ENCODE results near the gene CCDC191. TPM values are rescaled to one million over a fixed set of nuclear protein-coding genes. Genes with fewer than 3 reads are reported as not detected.

Gene CCDC191
- total RNA-seq, 3 donors from 2014 or later: 4.3 to 13.2 (median 10.8) TPM

DNA sequence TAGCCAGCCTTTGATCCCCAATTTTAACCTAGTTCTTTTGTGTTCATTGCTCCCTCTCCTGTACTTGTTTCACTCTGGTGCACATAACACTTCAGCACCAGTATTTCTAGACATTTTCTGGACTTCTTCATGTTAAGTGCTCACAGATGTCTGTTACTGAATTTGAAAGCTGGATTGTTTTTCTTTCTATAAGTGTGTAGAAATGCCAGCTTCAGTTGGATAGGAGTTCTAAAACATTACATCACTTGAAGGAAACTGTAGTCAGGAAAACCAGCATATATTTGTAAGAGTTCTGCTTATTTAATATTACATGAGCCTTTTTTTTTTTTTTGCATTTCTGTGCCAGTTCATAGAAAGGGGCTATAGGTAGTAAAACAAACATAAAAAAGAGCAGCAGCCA is 21.8 kb upstream of the CCDC191 start:
- H3K4me1 ChIP-seq: no peaks in the 10 kb centered on the region
- H3K27me3 ChIP-seq: no peaks in the 10 kb centered on the region
- peaks cover 7% of the 10 kb centered on the region for H3K36me3 ChIP-seq
- no peak overlapping the region for H3K4me3 ChIP-seq
- H3K9me3 ChIP-seq: no peaks in the 10 kb centered on the region
- TF ChIP-seq POLR2AphosphoS5 (IDR thresholded peaks at IDR 0.05): no peak
- no peak for TF ChIP-seq POLR2A (IDR thresholded peaks at IDR 0.05)
- TF ChIP-seq, protein P1, sequence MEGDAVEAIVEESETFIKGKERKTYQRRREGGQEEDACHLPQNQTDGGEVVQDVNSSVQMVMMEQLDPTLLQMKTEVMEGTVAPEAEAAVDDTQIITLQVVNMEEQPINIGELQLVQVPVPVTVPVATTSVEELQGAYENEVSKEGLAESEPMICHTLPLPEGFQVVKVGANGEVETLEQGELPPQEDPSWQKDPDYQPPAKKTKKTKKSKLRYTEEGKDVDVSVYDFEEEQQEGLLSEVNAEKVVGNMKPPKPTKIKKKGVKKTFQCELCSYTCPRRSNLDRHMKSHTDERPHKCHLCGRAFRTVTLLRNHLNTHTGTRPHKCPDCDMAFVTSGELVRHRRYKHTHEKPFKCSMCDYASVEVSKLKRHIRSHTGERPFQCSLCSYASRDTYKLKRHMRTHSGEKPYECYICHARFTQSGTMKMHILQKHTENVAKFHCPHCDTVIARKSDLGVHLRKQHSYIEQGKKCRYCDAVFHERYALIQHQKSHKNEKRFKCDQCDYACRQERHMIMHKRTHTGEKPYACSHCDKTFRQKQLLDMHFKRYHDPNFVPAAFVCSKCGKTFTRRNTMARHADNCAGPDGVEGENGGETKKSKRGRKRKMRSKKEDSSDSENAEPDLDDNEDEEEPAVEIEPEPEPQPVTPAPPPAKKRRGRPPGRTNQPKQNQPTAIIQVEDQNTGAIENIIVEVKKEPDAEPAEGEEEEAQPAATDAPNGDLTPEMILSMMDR (IDR thresholded peaks at IDR 0.05): no peak
- intact Hi-C loops (cut with DNase I; ENCODE audit: low total_unique reads): no loop called here
- H3K27ac ChIP-seq: no peak overlapping the region
- no peak for DNase-seq (ENCODE audit: low spot score in 2 of 2)

DNA sequence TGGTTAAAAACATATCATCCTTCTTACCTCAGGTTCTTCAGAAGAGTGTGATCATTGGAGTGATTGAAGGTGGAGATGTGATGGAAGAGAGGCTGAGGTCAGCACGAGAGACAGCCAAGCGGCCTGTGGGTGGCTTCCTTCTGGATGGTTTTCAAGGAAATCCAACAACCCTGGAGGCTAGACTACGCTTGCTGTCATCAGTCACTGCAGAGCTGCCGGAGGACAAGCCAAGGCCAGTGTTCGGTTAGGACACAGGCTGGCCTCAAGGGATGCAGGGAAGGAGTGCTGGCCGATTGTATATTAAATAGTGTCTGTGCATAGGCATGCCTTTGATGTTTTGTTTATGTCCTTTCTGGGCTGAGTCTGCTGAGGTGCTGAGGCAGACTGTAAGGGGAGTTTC is 20.4 kb upstream of the CCDC191 start:
- TF ChIP-seq POLR2A (IDR thresholded peaks at IDR 0.05): no peak
- no peak for TF ChIP-seq POLR2AphosphoS5 (IDR thresholded peaks at IDR 0.05)
- TF ChIP-seq, protein P1 (IDR thresholded peaks at IDR 0.05): no peak
- Histone ChIP-seq H3K4me1 (no peaks in the 10 kb centered on the region), H3K27me3 (no peaks in the 10 kb centered on the region), H3K27ac (no peak overlapping the region), H3K4me3 (no peak overlapping the region), H3K9me3 (no peaks in the 10 kb centered on the region), H3K36me3 (peaks cover 7% of the 10 kb centered on the region)
- no peak for DNase-seq (ENCODE audit: low spot score in 2 of 2)
- intact Hi-C loops (cut with DNase I; ENCODE audit: low total_unique reads): no loop called here

DNA sequence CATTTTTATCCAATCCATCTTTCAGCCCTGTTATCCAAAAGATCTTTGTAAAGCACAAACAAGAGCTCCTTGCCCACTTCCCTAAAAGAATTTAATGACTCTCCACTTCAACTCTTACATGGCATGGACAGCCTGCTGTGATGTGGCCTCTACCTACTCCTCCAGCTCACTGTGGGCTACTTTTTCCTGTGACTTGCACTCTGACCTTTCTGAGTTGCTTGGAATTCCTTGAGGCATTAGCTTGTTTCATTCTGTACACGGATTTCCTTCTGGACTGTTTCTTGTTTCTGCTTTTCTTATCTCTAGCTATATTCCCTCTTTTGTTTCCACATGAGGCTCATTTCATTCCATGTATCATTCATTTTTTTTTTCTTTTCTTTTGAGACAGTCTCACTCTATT is 15.5 kb upstream of the CCDC191 start:
- no peaks in the 10 kb centered on the region for H3K9me3 ChIP-seq
- no peak overlapping the region for H3K27ac ChIP-seq
- H3K4me3 ChIP-seq: no peak overlapping the region
- TF ChIP-seq, protein P1 (IDR thresholded peaks at IDR 0.05): no peak
- no peak for TF ChIP-seq POLR2A (IDR thresholded peaks at IDR 0.05)
- no peak for TF ChIP-seq POLR2AphosphoS5 (IDR thresholded peaks at IDR 0.05)
- intact Hi-C loops (cut with DNase I; ENCODE audit: low total_unique reads): no loop called here
- H3K27me3 ChIP-seq: no peaks in the 10 kb centered on the region
- no peak for DNase-seq (ENCODE audit: low spot score in 2 of 2)
- no peaks in the 10 kb centered on the region for H3K4me1 ChIP-seq
- peaks cover 8% of the 10 kb centered on the region for H3K36me3 ChIP-seq

GRCh38 chr3:114068336-114068735 is 12.0 kb upstream of the CCDC191 start:
- Histone ChIP-seq H3K27me3 (no peaks in the 10 kb centered on the region), H3K4me3 (no peak overlapping the region), H3K9me3 (no peaks in the 10 kb centered on the region), H3K36me3 (peaks cover 8% of the 10 kb centered on the region), H3K4me1 (no peaks in the 10 kb centered on the region), H3K27ac (no peak overlapping the region)
- TF ChIP-seq, protein P1 (IDR thresholded peaks at IDR 0.05): no peak
- TF ChIP-seq POLR2A (IDR thresholded peaks at IDR 0.05) (no peak), POLR2AphosphoS5 (IDR thresholded peaks at IDR 0.05) (no peak)
- no peak for DNase-seq (ENCODE audit: low spot score in 2 of 2)
- intact Hi-C loops (cut with DNase I; ENCODE audit: low total_unique reads): no loop called here

DNA sequence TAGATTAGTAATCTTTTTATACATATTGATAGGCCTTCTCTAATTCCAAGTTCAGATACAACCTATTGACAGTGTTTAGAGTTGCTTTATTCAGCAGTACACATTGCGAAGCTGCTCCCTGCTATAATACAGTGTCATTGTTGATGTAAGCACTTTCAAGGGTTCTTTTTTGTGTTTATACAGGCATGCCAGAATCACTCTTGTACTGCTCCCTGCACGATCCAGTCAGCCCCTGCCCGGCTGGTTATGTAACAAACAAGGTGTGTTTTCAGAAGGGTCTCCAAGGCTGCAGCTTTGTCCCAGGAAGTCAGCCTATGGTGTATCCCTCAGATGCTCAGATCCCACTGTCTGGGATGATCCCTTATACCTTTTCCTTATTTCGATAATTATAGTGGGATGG is 11.5 kb upstream of the CCDC191 start:
- Histone ChIP-seq H3K27ac (no peak overlapping the region), H3K4me1 (no peaks in the 10 kb centered on the region), H3K4me3 (no peak overlapping the region), H3K27me3 (no peaks in the 10 kb centered on the region), H3K9me3 (no peaks in the 10 kb centered on the region), H3K36me3 (peaks cover 8% of the 10 kb centered on the region)
- DNase-seq (ENCODE audit: low spot score in 2 of 2): no peak
- TF ChIP-seq POLR2A (IDR thresholded peaks at IDR 0.05) (no peak), POLR2AphosphoS5 (IDR thresholded peaks at IDR 0.05) (no peak)
- TF ChIP-seq, protein P1 (IDR thresholded peaks at IDR 0.05): no peak
- intact Hi-C loops (cut with DNase I; ENCODE audit: low total_unique reads): no loop called here
